ENCODE data around the gene GORASP1.

Gene GORASP1

GRCh38 chr3:39140341-39140971 is 33.0 kb upstream of the GORASP1 start:
- no peak for DNase-seq

DNA sequence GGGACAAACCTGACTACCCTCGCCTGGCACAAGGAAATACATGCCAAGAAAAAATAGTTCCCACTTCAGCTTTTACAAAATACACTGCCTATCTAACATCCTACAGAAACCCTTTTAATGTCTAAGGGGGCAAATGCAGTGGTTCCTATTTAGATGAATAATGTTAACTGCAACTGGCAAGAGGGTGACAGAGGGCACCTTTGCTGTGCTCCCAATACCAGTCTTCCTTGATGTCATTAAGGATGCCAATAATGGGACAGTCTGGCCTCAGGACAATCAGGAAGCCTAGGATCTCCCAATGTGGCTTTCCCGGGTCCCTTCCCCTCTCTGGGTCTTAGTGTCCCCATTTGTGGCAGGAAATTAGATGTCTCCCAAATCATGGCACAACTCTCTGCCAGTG is 32.0 kb upstream of the GORASP1 start:
- DNase-seq, result no peak

DNA sequence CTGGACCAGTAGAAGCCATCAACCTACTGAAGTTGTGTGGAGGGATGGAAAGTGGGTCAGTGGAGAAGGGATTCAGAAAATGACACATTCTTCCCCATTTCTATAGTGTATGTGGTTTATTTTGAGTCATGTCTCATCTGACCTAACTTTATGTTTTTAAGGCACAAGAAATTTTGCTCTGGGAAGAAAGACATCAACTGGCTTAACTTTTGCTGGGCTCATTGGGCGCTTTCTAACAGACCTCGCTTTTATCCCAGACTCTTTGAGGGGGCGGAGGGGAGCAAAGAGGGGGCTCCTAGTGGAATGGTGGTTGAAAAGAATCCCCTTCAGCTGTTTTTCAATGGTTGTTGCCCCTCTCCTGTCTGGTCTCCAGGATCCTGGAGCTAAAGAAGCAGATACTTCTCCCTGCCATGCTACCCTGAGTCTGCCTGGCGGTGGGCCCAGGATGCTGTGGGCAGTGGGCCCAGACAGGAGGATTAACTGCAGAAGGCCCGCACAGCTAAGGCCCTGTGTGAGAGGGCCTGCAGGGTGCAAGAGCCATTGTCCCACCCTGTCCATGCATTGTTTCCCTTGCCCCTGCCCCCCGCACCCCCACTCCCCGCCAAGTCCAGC is 31.5 kb upstream of the GORASP1 start:
- DNase-seq, result no peak

DNA sequence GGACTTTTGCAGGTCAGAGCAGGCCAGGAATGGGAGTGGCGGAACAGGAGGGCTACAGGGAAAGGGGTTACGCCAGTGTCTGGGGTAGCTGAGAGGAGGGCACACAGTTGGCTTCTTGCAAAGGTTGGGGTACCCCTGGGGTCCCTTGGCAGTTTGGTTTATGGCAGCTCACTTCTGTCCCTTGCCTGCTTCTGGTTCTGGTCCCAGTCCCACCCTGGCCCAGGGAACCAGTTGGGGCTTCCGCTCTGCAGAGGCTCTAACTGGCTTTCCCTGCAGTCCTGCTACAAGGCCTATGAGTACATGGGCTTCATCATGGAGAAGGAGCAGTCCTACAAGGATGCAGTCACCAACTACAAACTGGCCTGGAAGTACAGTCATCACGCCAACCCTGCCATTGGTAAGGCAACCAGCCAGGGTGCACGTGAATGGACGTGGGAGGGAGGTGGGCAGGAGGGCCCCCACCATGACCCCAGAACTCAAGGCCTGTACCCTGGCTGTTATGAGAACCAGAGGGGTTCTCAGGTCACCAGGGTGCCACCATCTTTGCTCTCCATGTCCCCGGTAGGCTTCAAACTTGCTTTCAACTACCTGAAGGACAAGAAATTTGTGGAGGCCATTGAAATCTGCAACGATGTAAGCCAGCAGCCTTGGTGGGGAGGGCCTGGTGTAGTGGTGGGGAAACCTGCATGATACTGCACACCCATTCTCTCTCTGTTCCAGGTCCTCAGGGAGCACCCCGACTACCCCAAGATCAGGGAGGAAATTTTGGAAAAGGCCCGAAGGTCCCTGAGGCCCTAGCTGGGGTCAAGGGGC is 30.8 kb upstream of the GORASP1 start:
- no peak for DNase-seq

- DNase-seq, result no peak
These were observed 30.1 kb upstream of the GORASP1 start for GRCh38 chr3:39137435-39137936.

GRCh38 chr3:39136533-39137434 is 29.4 kb upstream of the GORASP1 start:
- no peak for DNase-seq

- DNase-seq, result no peak
These were observed 27.9 kb upstream of the GORASP1 start for GRCh38 chr3:39135170-39135805.

GRCh38 chr3:39134305-39134704 is 26.9 kb upstream of the GORASP1 start:
- no peak for DNase-seq

DNA sequence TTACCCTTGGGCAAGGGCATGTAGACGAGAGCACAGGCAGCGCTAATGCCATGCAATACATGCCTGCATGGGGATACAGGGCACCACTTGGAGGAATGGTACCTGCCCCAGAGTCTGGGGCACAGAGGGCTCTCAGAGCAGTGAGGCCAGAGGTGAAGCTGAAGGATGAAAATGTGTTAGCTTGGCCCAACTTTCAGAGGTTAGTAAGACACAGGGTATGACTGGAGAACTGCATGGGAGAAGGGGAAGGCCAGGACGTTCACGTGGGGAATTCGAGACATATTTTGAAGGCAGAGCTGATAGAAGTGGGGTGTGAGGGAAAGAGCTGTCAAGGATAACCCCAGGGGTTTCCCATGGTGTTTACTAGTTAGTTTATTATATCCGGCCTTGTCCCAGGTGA is 26.4 kb upstream of the GORASP1 start:
- no peak for DNase-seq

GRCh38 chr3:39133093-39133490 is 25.7 kb upstream of the GORASP1 start:
- DNase-seq, result no peak

DNA sequence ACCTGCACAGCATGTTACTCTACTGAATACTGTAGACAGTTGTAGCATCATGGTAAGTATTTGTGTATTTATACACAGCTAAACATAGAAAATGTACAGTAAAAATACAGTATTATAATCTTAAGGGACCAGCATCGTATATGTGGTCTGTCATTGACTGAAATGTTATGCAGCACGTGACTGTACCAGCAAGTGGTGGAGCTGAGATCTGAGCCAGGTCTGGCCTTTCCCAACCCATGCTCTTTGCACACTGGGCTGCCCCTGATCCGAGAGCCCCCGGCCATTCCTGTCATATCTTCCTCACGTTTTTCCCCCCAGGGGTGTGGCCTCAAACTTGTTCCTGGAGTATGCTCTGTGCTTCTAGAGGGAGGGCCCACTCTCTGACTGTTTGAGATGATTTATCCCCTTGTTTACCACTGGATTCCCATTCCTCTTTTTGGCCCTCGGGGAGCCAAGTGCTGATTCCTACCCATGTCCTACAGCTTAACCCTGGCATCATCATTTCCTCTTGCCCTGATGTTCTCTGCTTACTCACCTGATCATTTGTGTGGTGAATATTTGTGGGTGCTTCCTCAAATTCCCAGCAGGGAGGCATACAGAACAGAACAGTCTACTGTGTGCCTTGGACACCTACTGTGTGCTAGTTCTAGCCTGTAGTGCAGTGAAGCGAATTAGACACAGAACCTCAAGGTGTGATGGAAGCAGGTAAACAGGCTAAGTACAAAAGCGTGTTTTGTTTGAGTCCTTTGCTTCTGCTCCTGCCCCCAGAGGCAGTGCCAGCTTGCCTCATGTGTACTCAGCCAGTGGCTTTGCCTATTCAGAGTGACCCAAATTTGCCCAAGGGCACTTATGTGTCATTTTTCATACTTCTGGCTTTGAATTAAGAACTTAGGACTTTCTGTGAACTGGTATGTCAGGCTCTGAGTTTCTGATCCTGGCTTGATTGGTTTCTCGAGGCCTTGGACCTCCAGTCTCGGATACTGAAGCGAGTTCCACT is 25.0 kb upstream of the GORASP1 start:
- DNase-seq, result peak; percentile 41

DNA sequence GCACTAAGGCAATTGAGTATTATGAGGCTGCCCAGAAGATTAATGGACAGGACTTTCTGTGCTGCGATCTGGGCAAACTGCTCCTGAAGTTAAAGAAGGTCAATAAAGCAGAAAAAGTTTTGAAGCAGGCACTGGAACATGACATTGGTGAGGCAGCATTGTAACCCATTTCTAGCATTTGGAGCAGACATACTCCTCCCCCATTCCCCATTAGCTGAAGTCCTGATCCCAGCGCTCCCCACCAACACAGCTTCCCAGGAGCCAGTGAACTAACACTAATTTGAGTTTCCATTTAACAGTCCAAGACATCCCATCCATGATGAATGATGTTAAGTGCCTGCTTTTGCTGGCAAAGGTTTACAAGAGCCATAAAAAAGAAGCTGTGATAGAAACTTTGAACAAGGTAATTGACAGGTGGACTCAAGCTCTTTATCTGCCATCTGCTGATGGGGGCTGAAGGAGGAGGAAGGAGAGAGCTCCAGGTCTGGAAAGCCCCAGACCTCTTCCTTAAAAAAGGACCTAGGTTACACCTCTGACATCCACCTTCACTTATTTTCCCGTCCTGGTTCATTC is 23.4 kb upstream of the GORASP1 start:
- peak; percentile 65 for DNase-seq

- no peak for DNase-seq
These were observed 22.6 kb upstream of the GORASP1 start for GRCh38 chr3:39130026-39130425.

GRCh38 chr3:39128951-39129350 is 21.5 kb upstream of the GORASP1 start:
- DNase-seq, result no peak

- DNase-seq, result no peak
These were observed 20.5 kb upstream of the GORASP1 start for GRCh38 chr3:39127908-39128304.

DNA sequence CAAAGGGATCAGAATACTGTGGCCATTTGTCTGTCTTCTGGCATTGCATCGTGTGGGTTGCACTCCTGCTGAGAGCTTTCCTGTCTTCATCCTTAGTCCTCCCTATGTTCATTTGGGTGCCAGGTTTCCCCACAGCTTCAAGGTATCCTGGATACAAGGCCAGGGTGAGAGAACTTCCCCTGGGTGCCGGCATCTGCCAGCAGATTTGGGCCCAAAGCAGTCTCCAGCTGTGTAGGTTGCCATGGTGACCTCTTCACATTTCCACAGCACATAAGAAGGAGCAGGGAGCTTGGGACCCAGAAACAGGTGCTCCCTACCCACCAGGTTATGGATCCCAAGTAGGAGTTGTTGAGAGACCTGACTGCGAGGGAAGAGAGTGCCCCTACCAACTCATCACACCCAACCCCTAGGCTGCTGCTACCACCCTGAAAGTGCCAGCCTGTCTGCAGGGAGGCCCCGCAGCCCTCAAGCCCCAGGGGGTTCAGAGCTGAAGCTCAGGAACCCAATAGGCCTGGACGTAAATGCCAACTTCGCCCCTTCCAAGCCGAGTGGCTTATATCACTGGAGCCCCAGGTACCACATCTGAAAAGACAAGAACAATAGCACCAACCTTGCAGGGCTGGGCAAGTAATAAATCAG is 20.0 kb upstream of the GORASP1 start:
- DNase-seq, result no peak

DNA sequence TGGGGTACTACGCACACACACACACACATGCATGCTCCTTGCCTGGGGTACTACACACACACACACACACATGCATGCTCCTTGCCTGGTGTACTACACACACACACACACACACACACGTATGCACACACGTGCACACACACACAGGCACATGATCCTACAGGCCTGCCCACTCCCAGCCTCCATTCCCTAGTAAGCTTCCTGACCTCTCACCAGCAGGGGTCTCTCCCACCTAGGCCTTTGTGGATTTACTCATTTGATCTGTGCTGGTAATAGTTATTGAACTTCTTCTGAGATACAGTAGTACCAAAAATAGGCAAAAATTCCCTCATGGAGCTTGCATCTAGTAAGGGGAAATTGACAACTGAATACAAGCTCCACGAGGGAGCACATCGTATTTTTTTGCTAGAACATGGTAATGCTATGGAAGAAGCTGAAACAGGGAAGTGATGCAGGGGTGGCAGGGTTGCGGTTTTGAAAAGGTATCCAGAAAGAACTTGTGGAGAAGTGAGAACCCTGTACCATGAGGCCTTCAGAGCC is 19.2 kb upstream of the GORASP1 start:
- DNase-seq, result peak; percentile 80

DNA sequence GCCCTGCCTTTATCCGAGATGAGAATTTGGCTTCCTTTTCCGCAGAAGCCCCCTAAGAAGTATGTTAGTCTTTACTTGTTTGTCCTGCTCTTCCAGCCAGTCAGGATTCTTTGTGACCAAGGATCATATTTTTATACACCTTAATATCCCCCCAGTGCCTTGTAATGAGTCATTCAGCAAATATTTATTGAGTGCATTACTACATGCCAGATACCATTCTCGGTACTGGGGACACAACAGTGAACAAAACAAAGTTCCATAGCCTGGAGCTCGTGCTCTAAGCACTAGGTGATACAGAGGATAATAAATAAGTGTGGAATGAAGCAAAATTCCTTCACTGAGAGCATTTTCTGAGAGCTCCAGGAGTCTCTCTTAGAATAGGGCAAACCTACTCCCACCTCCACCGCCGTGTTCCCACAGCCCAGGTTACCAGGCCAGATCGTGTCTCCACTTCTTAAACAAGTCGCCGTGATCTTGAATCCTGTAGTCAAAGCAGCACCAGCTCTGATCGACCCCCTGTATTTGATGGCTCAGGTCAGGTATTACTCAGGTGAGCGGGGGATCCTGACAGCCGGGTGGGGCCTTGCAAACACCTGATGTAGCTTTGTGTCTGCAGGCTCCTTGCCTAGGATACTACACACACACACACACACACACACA is 18.5 kb upstream of the GORASP1 start:
- no peak for DNase-seq

Measured in NCI-H82 (cell line).